Adipose tissue (tissue), 3 donors: ENCODE results near the gene AMN1. TPM values are rescaled to one million over a fixed set of nuclear protein-coding genes. Genes with fewer than 3 reads are reported as not detected.
"Not testable (repeated sequence)": the region's sequence is repeated elsewhere in the genome, so short reads cannot be mapped to it uniquely, and the experiment has no call there.

Experiments
- H3K27ac ChIP-seq: one replicate; pipeline ENCODE4 v1.5.1; 2013; ENCODE audit warnings: low read depth, low read length
- WGBS, 3 donors: extraction: QIAGEN DNeasy Blood & Tissue Kit; methylation state at CpG; one replicate each; pipeline ENCODE4 v1.1.7; 2013; 5-methylcytosine and 5-hydroxymethylcytosine counted together
- polyA plus RNA-seq, 3 donors: library from polyadenylated mRNA; stranded (reverse); fragments of 200-250 nt; gene quantifications; one replicate each; pipeline ENCODE4 v1.2.3, GENCODE V29; 2013
- donor health status: healthy with polysubstance abuse.
- donor health status: Bipolar disorder and iron deficiency.
- donor health status: healthy.

Gene AMN1
- polyA plus RNA-seq, 3 donors: 5.1 to 6.4 (median 5.5) TPM

DNA sequence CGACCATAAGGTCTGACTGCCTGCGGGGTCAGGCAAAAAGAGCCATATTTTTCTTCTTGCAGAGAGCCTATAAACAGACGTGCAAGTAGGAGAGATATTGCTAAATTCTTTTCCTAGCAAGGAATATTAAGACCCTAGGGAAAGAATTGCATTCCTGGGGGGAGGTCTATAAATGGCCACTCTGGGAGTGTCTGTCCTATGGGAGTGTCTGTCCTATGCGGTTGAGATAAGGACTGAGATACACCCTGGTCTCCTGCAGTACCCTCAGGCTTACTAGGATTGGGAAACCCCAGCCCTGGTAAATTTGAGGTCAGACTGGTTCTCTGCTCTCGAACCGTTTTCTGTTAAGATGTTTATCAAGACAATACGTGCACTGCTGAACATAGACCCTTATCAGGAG, 20.7 kb downstream of the AMN1 start:
- not testable (repeated sequence) for H3K27ac ChIP-seq
- 92 to 95% (median 94%) methylated on average over 7 of the region's 7 CpGs for WGBS, 3 donors

DNA sequence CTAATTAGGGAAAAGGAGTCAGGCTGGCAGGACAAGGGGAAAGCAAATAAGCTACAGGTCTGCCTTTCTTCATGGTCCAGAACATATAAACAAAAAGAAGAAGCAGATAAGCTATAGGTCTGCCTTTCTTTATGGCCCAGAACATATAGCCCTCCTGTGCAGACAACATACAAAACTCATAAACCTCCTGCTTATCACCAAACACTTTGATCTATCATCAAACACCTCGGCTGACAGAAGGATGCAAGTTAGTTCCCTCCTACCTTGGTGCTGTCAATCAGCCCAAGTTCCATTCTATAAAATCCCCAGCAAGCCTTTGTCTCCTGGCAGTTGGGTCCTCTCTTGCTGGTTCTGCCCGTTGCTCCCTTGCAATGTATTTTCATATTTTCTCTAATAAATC, 23.2 kb downstream of the AMN1 start:
- WGBS, 3 donors: 64 to 76% (median 72%) methylated on average over 2 of the region's 2 CpGs

DNA sequence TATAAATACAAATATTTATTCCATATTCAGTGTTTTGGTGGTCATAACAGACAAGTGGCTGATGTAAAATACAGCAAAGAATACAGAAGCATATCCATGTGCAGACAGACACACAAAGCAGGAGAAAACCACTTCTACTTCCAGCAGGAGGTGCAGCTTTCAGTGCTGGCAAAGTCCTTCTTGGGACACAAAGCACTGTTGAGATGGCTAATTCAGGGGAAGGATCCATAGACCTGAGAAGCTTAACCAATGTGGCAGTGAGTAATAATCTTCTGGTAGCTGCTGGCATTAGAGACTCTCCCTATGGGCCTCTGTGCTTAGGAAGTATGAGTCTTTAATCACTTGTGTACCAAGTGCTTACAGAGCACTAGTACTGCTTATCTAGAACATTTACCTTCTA, 26.8 kb downstream of the AMN1 start:
- H3K27ac ChIP-seq: no peak overlapping the region

More for the DNA sequence above, 23.2 kb downstream of the AMN1 start:
- H3K27ac ChIP-seq: no peak overlapping the region

DNA sequence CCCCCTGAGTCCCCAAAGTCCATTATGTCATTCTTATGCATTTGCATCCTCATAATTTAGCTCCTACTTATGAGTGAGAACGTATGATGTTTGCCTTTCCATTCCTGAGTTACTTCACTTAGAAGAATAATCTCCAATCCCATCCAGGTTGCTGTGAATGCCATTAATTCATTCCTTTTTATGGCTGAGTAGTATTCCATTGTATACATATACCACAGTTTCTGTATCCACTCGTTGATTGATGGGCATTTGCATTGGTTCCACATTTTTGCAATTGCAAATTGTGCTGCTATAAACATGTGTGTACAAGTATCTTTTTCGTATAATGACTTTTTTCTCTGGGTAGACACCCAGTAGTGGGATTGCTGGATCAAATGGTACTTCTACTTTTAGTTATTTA, 38.9 kb downstream of the AMN1 start:
- 97 to 98% (median 97%) methylated on average over 3 of the region's 3 CpGs for WGBS, 3 donors
- H3K27ac ChIP-seq: not testable (repeated sequence)

DNA sequence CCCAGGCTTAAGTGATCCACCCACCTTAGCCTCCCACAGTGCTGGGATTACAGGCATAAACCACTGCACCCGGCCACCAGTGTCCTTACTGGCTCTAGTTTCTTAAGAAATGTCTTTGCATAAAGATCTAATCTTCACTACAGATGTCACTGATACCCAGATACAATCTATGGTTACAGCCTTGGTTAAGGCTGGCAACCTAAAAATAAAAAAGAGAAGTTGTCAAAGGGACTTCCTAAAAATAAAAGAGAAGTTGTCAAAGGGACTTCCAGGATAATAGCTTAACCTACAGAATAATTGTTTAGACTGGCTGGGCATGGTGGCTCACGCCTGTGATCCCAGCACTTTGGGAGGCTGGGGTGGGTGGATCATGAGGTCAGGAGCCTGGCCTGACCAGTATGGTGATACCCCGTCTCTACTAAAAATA, 41.7 kb downstream of the AMN1 start:
- WGBS, 3 donors: 60 to 92% (median 64%) methylated on average over 3 of the region's 3 CpGs

DNA sequence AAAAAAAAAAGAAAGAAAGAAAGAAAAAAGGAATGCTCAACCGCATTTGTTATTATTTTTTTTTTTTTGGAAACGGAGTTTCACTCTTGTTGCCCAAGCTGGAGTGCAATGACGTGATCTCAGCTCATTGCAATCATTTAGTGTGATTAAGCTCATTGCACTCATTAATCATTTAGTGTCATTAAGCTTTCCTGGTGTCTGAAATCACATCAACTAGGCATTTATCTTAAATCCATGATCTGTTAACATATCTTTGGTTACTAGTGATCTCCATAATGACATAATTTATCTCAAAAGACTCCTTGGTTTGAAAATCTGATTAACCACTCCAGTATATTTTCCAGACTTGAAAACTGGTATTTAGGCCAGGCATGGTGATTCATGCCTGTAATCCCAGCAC, 43.0 kb downstream of the AMN1 start:
- no peak overlapping the region for H3K27ac ChIP-seq
- 82 to 97% (median 88%) methylated on average over 3 of the region's 3 CpGs for WGBS, 3 donors

More for the DNA sequence above, 41.7 kb downstream of the AMN1 start:
- no peak overlapping the region for H3K27ac ChIP-seq

DNA sequence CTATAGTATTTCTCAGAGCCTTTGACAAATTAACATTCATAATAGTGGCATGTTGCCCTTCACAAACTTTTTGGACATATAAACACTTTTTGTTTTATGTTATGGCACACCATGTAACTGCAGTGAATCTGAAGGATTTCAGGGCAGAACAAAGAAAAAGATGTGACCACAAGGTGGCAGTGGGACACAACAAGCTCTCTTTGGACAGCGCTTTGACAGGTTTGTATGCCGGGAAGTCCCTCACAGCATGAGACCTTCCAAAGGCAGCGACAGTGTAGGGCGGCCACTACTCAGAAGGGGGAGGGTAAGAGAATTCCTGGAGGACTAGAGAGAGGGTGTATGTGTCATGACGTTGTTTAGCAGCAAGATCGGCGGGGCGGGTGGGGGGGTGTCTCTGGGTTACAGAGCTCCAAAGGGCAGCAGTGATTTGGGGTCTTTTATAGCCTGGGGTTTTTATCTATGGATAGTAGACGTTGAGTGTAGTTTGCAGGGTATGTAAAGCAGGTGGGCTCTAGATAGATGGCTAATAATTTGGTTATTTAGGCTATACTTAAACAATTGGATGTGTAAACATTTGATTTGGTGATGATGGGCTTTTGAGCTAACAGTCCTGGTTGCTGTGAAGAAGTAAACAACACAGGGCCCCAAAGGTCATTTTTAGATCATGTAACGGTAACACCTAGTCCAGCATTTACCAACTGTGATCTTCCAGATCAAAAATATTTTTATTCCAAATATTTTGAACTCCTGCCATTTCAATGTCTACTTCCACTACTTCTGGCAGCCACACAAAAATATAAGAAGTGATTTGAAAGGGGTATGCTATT, 46.5 kb downstream of the AMN1 start:
- WGBS, 3 donors: 62 to 70% (median 69%) methylated on average over 10 of the region's 10 CpGs

DNA sequence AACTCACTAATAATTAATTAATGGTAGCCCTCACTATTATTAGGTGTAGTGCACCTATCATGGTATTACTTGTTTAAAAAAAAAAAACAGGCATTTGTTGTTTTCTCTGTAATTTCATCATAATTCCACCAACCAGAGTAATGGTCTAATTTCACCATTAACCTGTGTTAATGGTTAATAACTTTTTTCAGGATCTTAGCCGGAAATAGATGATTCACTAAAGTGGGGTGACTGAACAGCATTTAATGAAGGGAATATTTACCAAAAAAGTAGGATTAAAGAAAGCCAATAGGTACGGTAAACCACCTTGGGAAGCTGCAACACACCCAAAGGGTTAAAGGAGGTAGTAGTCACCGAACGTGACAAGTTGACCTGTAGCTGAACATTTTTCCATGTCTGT, 56.3 kb downstream of the AMN1 start:
- H3K27ac ChIP-seq: no peak overlapping the region
- WGBS, 3 donors: 94 to 97% (median 96%) methylated on average over 4 of the region's 4 CpGs

More for the DNA sequence above, 46.5 kb downstream of the AMN1 start:
- H3K27ac ChIP-seq: no peak overlapping the region

DNA sequence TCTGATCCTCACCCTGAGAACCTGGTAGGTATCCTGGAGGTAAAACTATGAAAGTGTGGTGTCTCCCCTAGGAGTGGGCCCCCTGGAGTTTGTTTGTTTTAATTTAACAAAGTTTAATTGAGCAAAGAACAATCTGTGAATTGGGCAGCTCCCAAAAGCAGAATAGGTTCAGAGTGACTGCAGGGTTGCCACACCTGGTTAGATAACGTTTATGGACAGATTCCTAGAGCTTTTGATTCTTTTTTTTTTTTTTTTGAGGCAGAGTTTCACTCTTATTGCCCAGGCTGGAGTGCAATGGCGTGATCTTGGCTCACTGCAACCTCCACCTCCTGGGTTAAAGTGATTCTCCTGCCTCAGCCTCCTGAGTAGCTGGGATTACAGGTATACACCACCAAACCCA, 59.2 kb downstream of the AMN1 start:
- 88 to 98% (median 91%) methylated on average over 2 of the region's 2 CpGs for WGBS, 3 donors
- H3K27ac ChIP-seq: not testable (repeated sequence)

DNA sequence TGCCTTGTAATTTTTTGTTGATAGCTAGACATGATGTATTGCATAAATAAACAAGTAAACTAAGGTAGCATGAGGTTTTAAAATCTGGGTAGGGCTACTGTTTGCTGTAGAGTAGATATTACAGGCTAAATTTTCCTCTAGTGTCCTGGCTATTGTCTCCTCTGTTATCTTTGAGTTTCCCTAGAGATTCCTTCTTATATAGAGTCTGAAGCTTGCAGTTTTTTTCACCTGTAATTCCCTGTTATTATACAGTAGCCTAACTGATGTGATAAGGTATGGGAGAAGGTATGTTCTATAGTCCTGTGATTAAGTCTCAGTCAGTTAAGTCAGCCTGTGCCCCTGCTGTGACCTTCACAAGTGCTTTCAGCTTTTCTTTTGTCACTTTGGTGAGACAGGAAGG, 59.8 kb downstream of the AMN1 start:
- no peak overlapping the region for H3K27ac ChIP-seq

DNA sequence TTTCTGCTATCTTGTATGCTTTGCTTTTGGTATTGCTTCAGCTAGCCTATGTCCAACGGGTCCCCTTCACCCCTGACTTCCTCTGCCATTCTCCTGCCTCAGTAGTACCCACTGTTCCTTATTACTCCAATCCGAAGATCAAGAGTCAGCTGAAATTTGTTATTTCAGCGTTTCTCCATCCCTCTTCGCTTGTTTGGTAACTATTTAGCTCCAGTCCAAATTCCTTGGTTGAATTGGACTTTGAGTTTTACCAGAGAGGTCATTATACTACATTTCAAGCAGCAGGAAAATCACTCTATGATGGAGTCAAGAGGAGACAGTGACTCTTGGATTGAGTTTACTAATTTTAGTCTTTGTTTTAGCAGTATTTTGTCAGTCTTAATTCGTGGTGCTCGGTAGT, 64.8 kb downstream of the AMN1 start:
- H3K27ac ChIP-seq: no peak overlapping the region
- 87 to 92% (median 90%) methylated on average over 6 of the region's 6 CpGs for WGBS, 3 donors

DNA sequence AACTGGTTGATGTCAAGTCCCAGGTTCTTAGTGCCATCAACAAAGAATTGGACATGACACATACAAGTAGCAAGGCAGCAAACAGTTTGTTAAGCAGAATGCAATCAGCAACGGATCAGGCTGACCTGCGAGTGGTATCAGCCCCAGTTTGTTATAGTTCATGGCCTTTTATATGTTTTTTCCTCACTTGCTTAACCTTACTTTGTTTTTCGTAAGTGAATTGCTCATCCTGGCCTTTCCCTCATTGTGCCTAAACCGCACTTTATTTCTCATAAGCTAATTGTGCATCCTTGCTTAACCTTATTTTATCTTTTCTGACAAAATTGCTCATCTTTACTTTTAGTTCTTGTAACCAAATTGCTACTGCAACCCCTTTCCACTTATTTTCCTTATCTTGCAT, 65.2 kb downstream of the AMN1 start:
- H3K27ac ChIP-seq: no peak overlapping the region
- WGBS, 3 donors: 76 to 89% (median 86%) methylated on average over 4 of the region's 4 CpGs

DNA sequence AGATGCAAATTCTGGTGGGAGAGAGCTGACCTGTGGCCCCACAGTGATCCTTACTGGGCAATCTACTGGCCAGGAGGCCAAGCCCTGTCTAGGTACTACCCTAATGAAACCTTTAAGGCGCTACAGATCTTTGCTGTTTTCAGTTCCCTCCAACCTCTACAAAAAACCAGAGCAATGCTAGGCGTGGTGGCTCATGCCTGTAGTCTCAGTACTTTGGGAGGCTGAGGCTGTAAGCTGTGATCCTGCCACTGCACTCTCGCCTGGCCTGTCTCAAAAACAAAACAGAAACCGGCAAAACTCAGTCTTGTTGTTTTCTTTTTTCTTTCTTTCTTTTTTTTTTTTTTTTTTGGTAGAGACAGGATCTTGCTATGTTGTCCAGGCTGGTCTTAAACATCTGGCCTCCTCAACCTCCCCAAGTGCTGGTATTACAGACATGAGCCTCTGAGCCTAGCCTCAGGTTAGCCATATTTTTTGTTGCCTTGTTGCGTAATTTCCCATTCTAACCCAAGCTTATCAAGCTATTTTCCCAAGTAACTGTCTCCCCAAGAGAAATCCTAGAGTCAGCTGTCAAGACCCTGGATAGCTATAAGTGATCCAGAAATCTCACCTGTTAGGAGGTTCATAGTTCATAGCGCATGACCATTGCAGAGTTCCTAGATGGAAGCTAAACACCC, 66.5 kb downstream of the AMN1 start:
- no peak overlapping the region for H3K27ac ChIP-seq
- WGBS, 3 donors: 95 to 97% (median 96%) methylated on average over 6 of the region's 6 CpGs

DNA sequence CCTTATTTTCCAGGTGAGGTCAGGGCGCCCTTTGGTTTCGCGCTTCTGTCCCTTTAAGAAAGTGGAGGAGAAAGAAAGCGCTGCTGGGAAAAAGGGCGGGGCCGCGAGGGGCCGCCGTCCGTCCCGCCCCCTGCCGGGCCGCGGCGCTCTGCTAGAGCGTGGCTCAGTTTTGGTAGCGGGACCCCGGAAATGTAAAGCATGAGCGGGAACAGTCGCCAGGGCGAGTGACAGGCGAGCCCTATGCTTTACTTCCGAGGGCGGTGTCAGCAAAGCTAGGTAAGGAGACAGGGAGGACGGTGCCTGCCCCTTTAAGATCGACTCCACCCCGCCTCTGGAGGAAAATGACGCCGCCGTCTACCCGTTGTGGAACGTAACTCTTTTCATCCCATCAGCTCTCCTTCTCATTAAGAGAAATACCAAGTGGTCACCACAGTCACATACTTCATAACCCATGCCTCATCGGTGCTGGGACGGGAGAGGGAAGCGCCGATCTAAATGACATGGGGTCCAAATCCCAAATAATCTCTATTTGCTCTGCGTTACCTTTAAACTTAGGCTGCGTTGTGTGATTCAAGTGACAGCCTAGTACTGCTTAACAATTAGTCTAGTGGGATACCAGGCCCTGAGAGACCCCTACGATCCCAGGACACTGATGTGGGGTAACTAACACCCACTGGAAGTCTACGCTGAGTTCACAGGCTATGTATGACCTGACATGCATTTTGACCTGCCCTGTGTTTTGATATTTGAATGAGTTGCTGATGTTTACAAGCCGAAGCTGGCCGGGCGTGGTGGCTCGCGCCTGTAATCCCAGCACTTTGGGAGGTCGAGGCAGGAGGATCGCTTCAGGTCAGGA, 69.5 kb downstream of the AMN1 start, which contains the start of gene ETFBKMT:
ETFBKMT (plus strand) TSS at position 602 of the 856 bp plus-strand sequence. CDS start 2,266 bp downstream, outside the sequence.
- 2 to 4% (median 2%) methylated on average over 46 to 47 of the region's 47 CpGs for WGBS, 3 donors
- H3K27ac ChIP-seq: peak within 1 kb of the TSS; percentile 30

DNA sequence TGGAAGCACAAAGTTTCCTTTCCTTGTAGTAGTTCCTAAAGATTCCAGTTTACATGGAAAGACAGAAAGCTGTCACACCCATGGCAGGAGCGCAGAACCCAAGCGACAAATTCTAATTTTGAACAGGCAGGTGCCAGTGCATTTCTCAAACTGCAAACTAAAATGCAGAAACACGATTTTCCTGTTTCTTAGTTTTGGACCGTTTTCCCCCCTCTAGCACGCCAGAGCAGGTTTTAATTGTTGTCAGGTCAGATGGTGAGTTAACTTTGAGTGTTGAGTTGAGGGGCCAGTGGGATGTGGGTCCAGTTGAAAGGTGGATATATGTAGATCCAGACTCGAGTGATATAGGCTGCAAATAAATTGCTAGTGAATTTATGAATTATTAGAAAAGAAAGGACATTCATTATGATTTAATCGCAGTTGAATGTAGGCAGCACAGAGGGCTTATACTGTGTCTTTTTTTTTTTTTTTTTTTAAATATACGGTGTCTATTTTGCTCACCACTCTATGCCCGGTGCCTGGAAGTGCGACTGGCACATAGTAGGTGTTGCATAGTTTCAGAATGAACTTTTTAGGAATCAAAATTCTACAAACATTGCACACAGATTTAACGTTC, 70.2 kb downstream of the AMN1 start:
- 8 to 20% (median 17%) methylated on average over 11 of the region's 11 CpGs for WGBS, 3 donors
- H3K27ac ChIP-seq: no peak overlapping the region

DNA sequence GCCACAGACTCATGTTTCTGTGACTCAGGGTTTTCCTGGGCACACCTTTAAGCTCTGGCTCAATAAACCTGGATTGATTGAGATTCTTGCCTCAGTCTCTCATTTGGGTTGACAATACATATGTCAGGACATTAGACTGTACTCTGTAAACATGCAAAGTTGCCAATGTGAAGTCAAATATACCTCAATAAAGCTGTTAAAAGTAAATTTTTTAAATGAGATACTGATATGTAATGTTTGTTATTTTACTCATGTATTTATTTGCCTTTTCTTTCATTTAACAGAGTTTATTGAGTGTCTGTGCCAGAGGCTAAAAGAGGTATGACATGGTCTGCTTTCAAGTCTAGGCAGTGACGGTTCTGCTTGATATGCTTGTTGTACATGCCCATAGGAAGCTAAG, 73.0 kb downstream of the AMN1 start:
- H3K27ac ChIP-seq: no peak overlapping the region
- 53 to 95% (median 88%) methylated on average over 1 of the region's 1 CpG for WGBS, 3 donors

DNA sequence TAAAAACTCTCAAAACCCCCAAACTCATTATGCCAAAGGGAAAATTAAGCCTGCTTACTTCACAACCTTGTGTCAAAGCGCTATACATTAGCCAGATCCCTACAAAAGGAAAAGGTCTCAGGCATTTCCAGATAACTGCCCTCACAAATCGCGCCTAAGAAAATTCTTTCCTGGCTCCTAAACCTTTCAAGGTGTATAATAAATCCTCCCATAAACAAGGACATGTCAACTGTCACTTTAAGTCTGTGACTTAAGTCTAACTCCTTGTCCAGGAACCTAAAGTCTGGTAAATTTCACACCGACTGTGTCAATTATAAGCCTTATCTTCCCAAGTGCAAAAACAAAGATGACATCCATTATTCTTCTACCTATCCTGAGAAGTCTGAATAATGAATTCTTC, 73.6 kb downstream of the AMN1 start:
- H3K27ac ChIP-seq: no peak overlapping the region
- WGBS, 3 donors: 49 to 75% (median 74%) methylated on average over 4 of the region's 4 CpGs

DNA sequence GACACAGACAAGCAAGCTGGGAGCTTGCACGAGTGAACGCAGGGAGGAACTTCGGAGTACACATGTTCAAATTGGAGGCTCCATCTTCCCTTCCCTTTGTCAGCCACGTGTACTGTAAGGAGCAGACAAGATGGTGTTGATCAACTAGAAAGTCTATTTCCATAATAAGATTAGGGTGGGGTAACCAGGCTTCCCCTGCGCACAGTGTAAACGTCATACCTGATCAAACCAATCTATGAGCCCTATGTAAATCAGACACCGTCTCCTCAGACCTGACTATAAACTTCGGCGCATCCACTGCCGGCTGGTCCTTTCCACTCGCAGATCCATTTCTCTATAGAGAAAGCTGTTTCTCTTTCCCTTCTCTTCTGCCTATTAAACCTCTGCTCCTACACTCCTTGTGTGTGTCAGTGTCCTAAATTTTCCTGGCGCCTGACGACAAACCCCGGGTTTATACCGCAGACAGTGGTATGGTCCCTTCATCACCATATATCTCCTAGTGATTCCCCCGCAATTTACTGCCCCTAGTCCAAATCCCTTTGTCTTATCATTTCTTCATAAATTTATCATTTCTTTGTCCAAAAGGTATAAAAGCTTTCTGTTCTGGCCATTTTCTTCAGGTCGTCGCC, 76.8 kb downstream of the AMN1 start:
- H3K27ac ChIP-seq: no peak overlapping the region
- 61 to 88% (median 82%) methylated on average over 18 of the region's 18 CpGs for WGBS, 3 donors
